Endodermal cell (in vitro differentiated cells): ENCODE results near the gene ILKAP. TPM values are rescaled to one million over a fixed set of nuclear protein-coding genes. Genes with fewer than 3 reads are reported as not detected.

Experiments
- DNase-seq: peaks from one replicate; pipeline ENCODE4 v3.0.0-alpha.2; 2017
- H3K27ac ChIP-seq: 2 replicates; pipeline ENCODE4 v1.5.1; 2013; ENCODE audit warnings: mild to moderate bottlenecking, low read depth, low read length, moderate library complexity
- H3K27me3 ChIP-seq: 2 replicates; pipeline ENCODE4 v1.6.1; 2013; ENCODE audit warnings: mild to moderate bottlenecking, low read length, moderate library complexity; ENCODE audit not compliant: insufficient read depth, control insufficient read depth, poor library complexity, severe bottlenecking
- H3K36me3 ChIP-seq: 2 replicates; pipeline ENCODE4 v1.7.0; 2013; ENCODE audit warnings: mild to moderate bottlenecking, low read length, moderate library complexity; ENCODE audit not compliant: control insufficient read depth, insufficient read depth
- H3K4me1 ChIP-seq: one replicate; pipeline ENCODE4 v1.7.0; 2013; ENCODE audit warnings: low read length; ENCODE audit not compliant: control insufficient read depth, insufficient read depth
- H3K4me3 ChIP-seq: 2 replicates; pipeline ENCODE4 v1.5.1; 2013; ENCODE audit warnings: mild to moderate bottlenecking, low read length, moderate library complexity
- H3K9ac ChIP-seq: 2 replicates; pipeline ENCODE4 v1.6.1; 2013; ENCODE audit warnings: mild to moderate bottlenecking, low read length, moderate library complexity; ENCODE audit not compliant: poor library complexity, severe bottlenecking; ENCODE audit errors: extremely low read depth
- H3K9me3 ChIP-seq: 2 replicates; pipeline ENCODE4 v1.6.1; 2013; ENCODE audit warnings: mild to moderate bottlenecking, low read length, moderate library complexity; ENCODE audit not compliant: control insufficient read depth
- H3K27ac Mint-ChIP-seq: 2 replicates; pipeline ENCODE4 v1.8.0; 2020; ENCODE audit warnings: mixed read lengths
- H3K27me3 Mint-ChIP-seq: 2 replicates; pipeline ENCODE4 v1.8.0; 2021; ENCODE audit warnings: mild to moderate bottlenecking, mixed read lengths; ENCODE audit not compliant: insufficient read depth
- H3K36me3 Mint-ChIP-seq: 2 replicates; pipeline ENCODE4 v1.8.0; 2020; ENCODE audit warnings: low read depth, mixed read lengths
- H3K4me1 Mint-ChIP-seq: 2 replicates; pipeline ENCODE4 v1.8.0; 2020; ENCODE audit warnings: mixed read lengths
- H3K4me3 Mint-ChIP-seq: 2 replicates; pipeline ENCODE4 v1.8.0; 2020; ENCODE audit warnings: mild to moderate bottlenecking, moderate library complexity, mixed read lengths
- H3K9me3 Mint-ChIP-seq: 2 replicates; pipeline ENCODE4 v1.8.0; 2020; ENCODE audit warnings: mild to moderate bottlenecking, mixed read lengths
- WGBS, 2 experiments: methylation state at CpG; one replicate each; pipeline versions ENCODE4 v1.1.5 to v1.1.7; 2013; ENCODE audit warnings: missing lambda C conversion rate in 2 of 2, mixed read lengths in 1 of 2; ENCODE audit not compliant: insufficient coverage in 1 of 2, insufficient read length in 1 of 2; 5-methylcytosine and 5-hydroxymethylcytosine counted together
- long read RNA-seq, 4 experiments: library from polyadenylated mRNA in 2 of 4; library from RNA in 1 of 4; library from capped mRNA in 1 of 4; stranded (forward) in 3 of 4; unstranded in 1 of 4; transcript quantifications; one replicate each; pipeline ENCODE4 v2.0.0, GENCODE V29; 2020 to 2021; ENCODE audit warnings: inconsistent platforms in 1 of 4
- polyA plus RNA-seq, 2 experiments: library from polyadenylated mRNA; stranded (reverse); fragments of 50-300 nt; gene quantifications; one replicate each; pipeline ENCODE4 v1.2.3, GENCODE V29; 2013
- total RNA-seq, 2 donors: library from RNA; stranded (reverse); fragmentation: NEBNext Ultra II Directional in 1 of 2; extraction: Animal tissue kit (Norgen Biotek cat#: 25700) in 1 of 2; gene quantifications; 2 replicates in 1 of 2; 3 replicates in 1 of 2; pipeline ENCODE4 v1.2.1, GENCODE V29; 2021
- TF ChIP-seq, protein P1 (sequence below): fragments of 200-600 bp; sonication (generic); conservative IDR thresholded peaks from 2 replicates; pipeline ENCODE4 v1.5.0; 2021; ENCODE audit warnings: antibody characterized with exemption, mild to moderate bottlenecking

The ILKAP gene, protein sequence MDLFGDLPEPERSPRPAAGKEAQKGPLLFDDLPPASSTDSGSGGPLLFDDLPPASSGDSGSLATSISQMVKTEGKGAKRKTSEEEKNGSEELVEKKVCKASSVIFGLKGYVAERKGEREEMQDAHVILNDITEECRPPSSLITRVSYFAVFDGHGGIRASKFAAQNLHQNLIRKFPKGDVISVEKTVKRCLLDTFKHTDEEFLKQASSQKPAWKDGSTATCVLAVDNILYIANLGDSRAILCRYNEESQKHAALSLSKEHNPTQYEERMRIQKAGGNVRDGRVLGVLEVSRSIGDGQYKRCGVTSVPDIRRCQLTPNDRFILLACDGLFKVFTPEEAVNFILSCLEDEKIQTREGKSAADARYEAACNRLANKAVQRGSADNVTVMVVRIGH
- 10 to 100 TPM; 40.9 to 46.4 TPM for total RNA-seq
- polyA plus RNA-seq (2013, experiment 1 of 2): 42.6 TPM
- polyA plus RNA-seq (2013, experiment 2 of 2): 38.0 TPM
- long read RNA-seq, experiment 1, transcript ILKAP-201 (12 exons, 1,490 nt): major isoform, 8 of 17 reads
- long read RNA-seq, experiment 1, partial matches to known transcripts: 1 of 17 reads
- long read RNA-seq, experiment 1, other reads (novel, unspliced or antisense): 4 of 17 reads
- long read RNA-seq, experiment 2, transcript ILKAP-201 (12 exons, 1,490 nt): major isoform, 7 of 23 reads
- long read RNA-seq, experiment 2, partial matches to known transcripts: 0 of 23 reads
- long read RNA-seq, experiment 2, other reads (novel, unspliced or antisense): 12 of 23 reads
- long read RNA-seq, experiment 3, transcript ILKAP-201 (12 exons, 1,490 nt): major isoform, 105 of 150 reads
- long read RNA-seq, experiment 3, partial matches to known transcripts: 1 of 150 reads
- long read RNA-seq, experiment 3, other reads (novel, unspliced or antisense): 42 of 150 reads
- long read RNA-seq, experiment 4, transcript ILKAP-201 (12 exons, 1,490 nt): major isoform, 8 of 10 reads
- long read RNA-seq, experiment 4, partial matches to known transcripts: 0 of 10 reads
- long read RNA-seq, experiment 4, other reads (novel, unspliced or antisense): 2 of 10 reads

GRCh38 chr2:238203094-238203972, at the start of gene ILKAP:
Gene ILKAP (minus strand): TSS chr2:238203695. CDS start chr2:238203553, 142 bp downstream.
- no peaks in the 10 kb centered on the region for H3K36me3 ChIP-seq
- no peaks in the 10 kb centered on the region for H3K36me3 Mint-ChIP-seq
- peak within 1 kb of the TSS; percentile 71 for H3K27ac ChIP-seq
- 0 to 1% methylated on average over 21 to 126 of the region's 126 CpGs for WGBS, 2 experiments
- peaks cover 16% of the 10 kb centered on the region for H3K4me1 Mint-ChIP-seq
- H3K27me3 Mint-ChIP-seq: peaks cover 10% of the 10 kb centered on the region
- peaks cover 12% of the 10 kb centered on the region for H3K27me3 ChIP-seq
- DNase-seq: peak; percentile 93
- H3K9me3 ChIP-seq: peaks cover 14% of the 10 kb centered on the region
- H3K9ac ChIP-seq: peak within 1 kb of the TSS; percentile 69
- H3K4me3 ChIP-seq: peak within 1 kb of the TSS; percentile 94
- TF ChIP-seq, protein P1, sequence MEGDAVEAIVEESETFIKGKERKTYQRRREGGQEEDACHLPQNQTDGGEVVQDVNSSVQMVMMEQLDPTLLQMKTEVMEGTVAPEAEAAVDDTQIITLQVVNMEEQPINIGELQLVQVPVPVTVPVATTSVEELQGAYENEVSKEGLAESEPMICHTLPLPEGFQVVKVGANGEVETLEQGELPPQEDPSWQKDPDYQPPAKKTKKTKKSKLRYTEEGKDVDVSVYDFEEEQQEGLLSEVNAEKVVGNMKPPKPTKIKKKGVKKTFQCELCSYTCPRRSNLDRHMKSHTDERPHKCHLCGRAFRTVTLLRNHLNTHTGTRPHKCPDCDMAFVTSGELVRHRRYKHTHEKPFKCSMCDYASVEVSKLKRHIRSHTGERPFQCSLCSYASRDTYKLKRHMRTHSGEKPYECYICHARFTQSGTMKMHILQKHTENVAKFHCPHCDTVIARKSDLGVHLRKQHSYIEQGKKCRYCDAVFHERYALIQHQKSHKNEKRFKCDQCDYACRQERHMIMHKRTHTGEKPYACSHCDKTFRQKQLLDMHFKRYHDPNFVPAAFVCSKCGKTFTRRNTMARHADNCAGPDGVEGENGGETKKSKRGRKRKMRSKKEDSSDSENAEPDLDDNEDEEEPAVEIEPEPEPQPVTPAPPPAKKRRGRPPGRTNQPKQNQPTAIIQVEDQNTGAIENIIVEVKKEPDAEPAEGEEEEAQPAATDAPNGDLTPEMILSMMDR: no peak
- H3K9me3 Mint-ChIP-seq: peaks cover 10% of the 10 kb centered on the region
- H3K4me3 Mint-ChIP-seq: peak within 1 kb of the TSS; percentile 81
- H3K27ac Mint-ChIP-seq: peak within 1 kb of the TSS; percentile 52
- H3K4me1 ChIP-seq: peaks cover 2% of the 10 kb centered on the region

- H3K27ac Mint-ChIP-seq: no peak overlapping the region
- no peaks in the 10 kb centered on the region for H3K9me3 ChIP-seq
- no peak overlapping the region for H3K9ac ChIP-seq
- no peaks in the 10 kb centered on the region for H3K9me3 Mint-ChIP-seq
- H3K4me1 ChIP-seq: no peaks in the 10 kb centered on the region
- TF ChIP-seq, protein P1: no peak
- H3K27ac ChIP-seq: no peak overlapping the region
- no peak for DNase-seq
- H3K4me3 ChIP-seq: no peak overlapping the region
- no peaks in the 10 kb centered on the region for H3K27me3 Mint-ChIP-seq
- peaks cover 37% of the 10 kb centered on the region for H3K36me3 Mint-ChIP-seq
- H3K4me3 Mint-ChIP-seq: no peak overlapping the region
- no peaks in the 10 kb centered on the region for H3K27me3 ChIP-seq
- peaks cover 55% of the 10 kb centered on the region for H3K36me3 ChIP-seq
- no peaks in the 10 kb centered on the region for H3K4me1 Mint-ChIP-seq
- whole genome bisulfite sequencing, 2 experiments: 94 to 98% methylated on average over 30 to 35 of the region's 35 CpGs
Measured at GRCh38 chr2:238252766-238253630, 49.5 kb upstream of the ILKAP start.
